Osteocyte (in vitro differentiated cells): ENCODE measurements around the gene ULK2. TPM values are rescaled to one million over a fixed set of nuclear protein-coding genes. Genes with fewer than 3 reads are reported as not detected.

Source experiments
- DNase-seq: peaks from one replicate; pipeline ENCODE4 v3.0.0; 2021; ENCODE audit warnings: mixed read lengths; ENCODE audit not compliant: unreplicated experiment; ENCODE audit errors: extremely low spot score
- H3K27ac Mint-ChIP-seq: one replicate; pipeline ENCODE4 v1.8.0; 2021; ENCODE audit warnings: mild to moderate bottlenecking, mixed read lengths; ENCODE audit not compliant: unreplicated experiment
- H3K27me3 Mint-ChIP-seq: one replicate; pipeline ENCODE4 v1.8.0; 2021; ENCODE audit warnings: mixed read lengths; ENCODE audit not compliant: unreplicated experiment
- H3K36me3 Mint-ChIP-seq: one replicate; pipeline ENCODE4 v1.8.0; 2021; ENCODE audit warnings: mixed read lengths; ENCODE audit not compliant: unreplicated experiment
- H3K4me1 Mint-ChIP-seq: one replicate; pipeline ENCODE4 v1.8.0; 2021; ENCODE audit warnings: mixed read lengths; ENCODE audit not compliant: unreplicated experiment
- H3K4me3 Mint-ChIP-seq: one replicate; pipeline ENCODE4 v1.8.0; 2021; ENCODE audit warnings: mild to moderate bottlenecking, moderate library complexity, mixed read lengths; ENCODE audit not compliant: unreplicated experiment
- H3K9me3 Mint-ChIP-seq: one replicate; pipeline ENCODE4 v1.8.0; 2021; ENCODE audit warnings: mixed read lengths; ENCODE audit not compliant: unreplicated experiment
- CTCF ChIP-seq: fragments of 200-600 bp; sonication (generic); IDR thresholded peaks from 2 replicates; pipeline ENCODE4 v1.5.0; 2021; ENCODE audit warnings: antibody characterized with exemption, mild to moderate bottlenecking, moderate library complexity
- total RNA-seq: library from RNA; stranded (reverse); gene quantifications from 2 replicates; pipeline ENCODE4 v1.2.1, GENCODE V29; 2021

Gene ULK2
- total RNA-seq, 1 donor from 2014 or later: 33.3 TPM

- no peak for TF ChIP-seq CTCF
- no peaks in the 10 kb centered on the region for H3K27me3 Mint-ChIP-seq
- H3K4me3 Mint-ChIP-seq: no peak overlapping the region
- H3K36me3 Mint-ChIP-seq: peaks cover 47% of the 10 kb centered on the region
- H3K27ac Mint-ChIP-seq: no peak overlapping the region
- H3K4me1 Mint-ChIP-seq: no peaks in the 10 kb centered on the region
- peak; percentile 38 for DNase-seq
- no peaks in the 10 kb centered on the region for H3K9me3 Mint-ChIP-seq
Observed at GRCh38 chr17:19773534-19773933, 94.2 kb downstream of the ULK2 start.

DNA sequence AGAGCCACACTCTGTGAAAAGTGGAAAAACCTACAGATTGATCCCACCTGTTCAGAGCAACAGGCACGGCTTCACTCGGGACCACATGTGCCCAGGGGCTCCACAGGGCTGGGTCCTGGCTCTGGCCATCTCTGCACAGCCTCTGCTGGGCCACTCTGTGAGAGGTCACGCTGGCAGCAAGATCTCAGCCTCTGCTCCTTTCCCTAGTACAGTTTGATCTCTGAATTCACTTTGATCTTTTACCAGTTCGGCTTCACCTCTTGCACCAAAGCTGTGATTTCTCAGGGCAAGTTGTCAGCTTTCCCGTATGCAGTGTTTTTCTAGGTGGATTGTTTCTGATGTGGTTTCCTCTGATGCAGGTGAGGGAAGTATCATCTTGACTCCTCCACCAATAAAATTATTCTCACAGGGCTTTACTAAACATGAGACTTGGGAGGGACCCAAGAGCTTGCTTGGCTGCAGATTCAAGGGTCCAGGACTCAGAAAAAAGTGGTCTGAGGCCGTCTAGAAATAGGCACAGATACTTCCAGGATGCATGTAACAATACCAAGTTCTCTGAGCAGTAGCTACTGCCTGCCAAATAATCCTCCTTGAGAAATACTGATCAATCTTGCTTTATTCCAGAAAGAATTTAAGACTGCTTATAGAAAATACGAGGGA is 95.6 kb downstream of the ULK2 start:
- peaks cover 38% of the 10 kb centered on the region for H3K36me3 Mint-ChIP-seq
- DNase-seq: peak; percentile 68
- H3K27me3 Mint-ChIP-seq: no peaks in the 10 kb centered on the region
- no peak overlapping the region for H3K4me3 Mint-ChIP-seq
- no peaks in the 10 kb centered on the region for H3K4me1 Mint-ChIP-seq
- no peaks in the 10 kb centered on the region for H3K9me3 Mint-ChIP-seq
- no peak overlapping the region for H3K27ac Mint-ChIP-seq
- no peak for TF ChIP-seq CTCF

DNA sequence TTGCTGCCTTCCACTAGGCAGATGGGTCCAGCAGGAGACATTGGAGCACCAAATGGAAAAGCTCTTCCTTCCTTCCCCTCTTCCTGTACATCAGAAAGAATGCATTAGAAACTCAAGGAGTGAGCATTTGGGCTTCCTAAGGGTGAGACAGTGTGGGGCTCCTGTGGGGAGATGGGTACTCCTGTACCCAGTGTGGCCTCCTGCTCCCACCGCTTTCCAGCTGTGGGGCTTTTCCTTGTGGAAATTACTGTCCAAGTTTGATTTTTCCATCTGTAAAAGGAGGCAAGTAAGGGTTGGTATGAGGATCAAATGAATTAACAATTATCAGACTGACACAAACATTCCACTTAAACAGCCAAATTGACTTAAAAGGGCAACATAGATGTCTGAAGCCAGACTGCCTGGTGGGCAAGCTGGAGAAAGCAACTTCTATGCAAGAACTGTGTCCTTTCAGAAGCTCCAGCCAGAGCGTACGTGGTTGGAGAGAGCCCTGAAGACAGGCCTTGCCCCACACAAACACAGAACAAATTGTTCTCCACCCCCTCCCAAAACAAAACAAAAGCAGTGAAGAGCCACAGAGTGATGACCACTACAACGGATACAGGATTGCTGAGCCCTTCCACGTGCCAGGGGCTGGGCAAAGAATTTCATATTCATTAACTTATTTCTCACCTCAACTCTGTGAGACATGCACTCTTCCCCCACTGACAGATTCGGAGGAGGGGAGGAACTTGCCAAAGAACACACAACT is 96.6 kb downstream of the ULK2 start:
- H3K4me1 Mint-ChIP-seq: peaks cover 2% of the 10 kb centered on the region
- H3K36me3 Mint-ChIP-seq: peaks cover 30% of the 10 kb centered on the region
- H3K4me3 Mint-ChIP-seq: no peak overlapping the region

GRCh38 chr17:19769946-19770652 is 97.6 kb downstream of the ULK2 start:
- H3K36me3 Mint-ChIP-seq: peaks cover 19% of the 10 kb centered on the region
- no peaks in the 10 kb centered on the region for H3K9me3 Mint-ChIP-seq
- no peak overlapping the region for H3K4me3 Mint-ChIP-seq
- peaks cover 2% of the 10 kb centered on the region for H3K4me1 Mint-ChIP-seq
- no peaks in the 10 kb centered on the region for H3K27me3 Mint-ChIP-seq
- no peak overlapping the region for H3K27ac Mint-ChIP-seq
- TF ChIP-seq CTCF: no peak
- peak; percentile 49 for DNase-seq

More for the DNA sequence above, 96.6 kb downstream of the ULK2 start:
- Mint-ChIP-seq H3K9me3 (no peaks in the 10 kb centered on the region), H3K27me3 (no peaks in the 10 kb centered on the region), H3K27ac (no peak overlapping the region)
- no peak for TF ChIP-seq CTCF
- DNase-seq: peak; percentile 49
